ENCODE results near the gene POTEE.
"Not testable (repeated sequence)": the region's sequence is repeated elsewhere in the genome, so short reads cannot be mapped to it uniquely, and the experiment has no call there.

Gene POTEE

GRCh38 chr2:131209030-131209772 lies at the start of gene POTEE:
Gene POTEE (plus strand): TSS chr2:131209536. CDS start chr2:131218403, 8,867 bp downstream.
- DNase-seq (ENCODE audit: low spot score) = not testable (repeated sequence)

DNA sequence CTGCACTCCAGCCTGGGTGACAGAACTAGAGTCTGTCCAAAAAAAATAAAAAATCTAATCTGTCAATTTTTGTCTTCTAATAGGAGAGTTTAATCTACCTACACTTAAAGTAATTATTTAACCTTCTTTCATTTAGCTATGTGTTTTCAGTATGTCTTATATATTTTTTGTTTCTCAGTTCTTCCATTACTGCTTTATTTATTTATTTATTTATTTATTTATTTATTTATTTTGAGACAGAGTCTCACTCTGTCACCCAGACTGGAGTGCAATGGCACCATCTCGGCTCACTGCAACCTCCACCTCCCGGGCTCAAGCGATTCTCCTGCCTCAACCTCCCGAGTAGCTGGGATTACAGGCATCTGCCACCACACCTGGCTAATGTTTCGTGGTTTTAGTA lies 43.8 kb upstream of the POTEE start:
- not testable (repeated sequence) for DNase-seq (ENCODE audit: low spot score)

- DNase-seq (ENCODE audit: low spot score) = no peak
These were observed 40.8 kb upstream of the POTEE start for GRCh38 chr2:131168538-131168937.

- DNase-seq (ENCODE audit: low spot score) = not testable (repeated sequence)
These were observed 31.3 kb upstream of the POTEE start for GRCh38 chr2:131178050-131178449.

DNA sequence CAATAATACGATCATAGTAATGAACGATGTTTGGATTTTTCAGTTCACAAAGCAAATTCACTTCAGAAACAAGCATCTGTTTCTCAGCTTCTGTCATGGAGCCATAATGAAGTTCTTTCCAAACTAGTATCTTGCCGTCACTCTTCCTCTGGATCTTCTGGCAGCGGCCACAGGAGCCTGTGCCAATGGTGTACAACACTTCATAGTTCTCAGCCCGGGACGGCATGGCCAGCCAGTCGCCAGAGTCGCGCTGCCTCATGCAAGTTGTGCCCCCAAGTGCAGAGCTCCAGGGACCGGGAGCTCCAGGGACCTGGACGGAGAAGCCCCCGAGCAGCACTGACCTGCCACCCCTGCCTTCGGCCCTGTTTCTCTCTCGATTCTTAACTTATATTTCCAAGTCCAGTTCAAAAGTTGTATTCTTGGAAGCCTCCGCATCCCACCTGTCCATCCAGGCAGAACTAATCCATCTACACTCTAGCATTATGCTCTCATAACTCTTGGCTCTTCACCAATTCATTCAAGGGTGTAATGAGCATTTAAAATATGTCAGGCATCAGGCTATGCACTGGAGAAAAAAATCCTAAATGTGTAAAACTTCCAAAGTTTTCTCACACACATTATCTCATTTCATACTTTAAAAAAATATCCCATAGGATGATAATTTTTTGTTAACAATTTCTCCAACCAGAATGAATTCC lies 30.5 kb upstream of the POTEE start:
- DNase-seq (ENCODE audit: low spot score) = not testable (repeated sequence)

GRCh38 chr2:131181451-131181850 lies 27.9 kb upstream of the POTEE start:
- DNase-seq (ENCODE audit: low spot score) = not testable (repeated sequence)

DNA sequence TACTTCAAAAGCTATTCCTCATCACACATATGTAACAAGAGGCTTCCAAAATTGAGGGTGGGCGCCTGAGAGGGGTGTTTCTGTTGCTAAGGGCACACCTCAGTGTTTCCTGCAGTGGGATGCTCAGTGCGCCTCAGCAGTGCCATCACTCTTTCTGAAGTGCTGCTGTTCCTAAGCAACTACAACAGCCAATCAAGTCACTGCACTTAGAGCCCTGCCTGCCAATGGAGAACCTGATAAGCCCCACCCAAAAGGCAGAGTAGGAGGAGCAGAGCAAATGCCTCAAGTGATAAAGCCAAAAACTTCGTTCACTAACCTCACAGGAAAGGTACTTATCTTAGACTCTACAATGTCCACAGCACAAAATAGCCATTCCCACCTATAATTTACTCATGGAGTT lies 15.9 kb upstream of the POTEE start:
- not testable (repeated sequence) for DNase-seq (ENCODE audit: low spot score)

DNA sequence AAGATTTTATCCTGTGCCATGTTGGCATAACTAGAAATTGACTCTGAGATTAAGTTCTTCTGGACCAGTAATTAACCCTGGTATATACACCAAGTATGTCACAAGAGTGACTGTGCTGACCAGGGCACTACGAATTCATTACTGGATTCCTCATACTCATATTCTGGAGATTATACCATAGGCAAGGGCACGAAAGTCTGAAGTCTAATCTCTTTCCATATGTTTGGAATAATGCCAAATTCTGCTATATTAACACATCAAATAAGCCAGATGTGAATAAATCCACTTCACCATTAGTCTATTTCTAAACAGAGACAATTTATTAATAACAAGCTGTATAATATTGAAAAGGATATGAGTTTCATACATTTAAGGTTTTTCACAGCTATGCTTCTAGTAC lies 13.2 kb upstream of the POTEE start:
- not testable (repeated sequence) for DNase-seq (ENCODE audit: low spot score)

GRCh38 chr2:131201098-131201497 lies 8.2 kb upstream of the POTEE start:
- no peak for DNase-seq (ENCODE audit: low spot score)

- not testable (repeated sequence) for DNase-seq (ENCODE audit: low spot score)
These were observed 1.5 kb upstream of the POTEE start for GRCh38 chr2:131207839-131208238.

GRCh38 chr2:131209773-131210104 lies 403 bp downstream of the POTEE start:
- not testable (repeated sequence) for DNase-seq (ENCODE audit: low spot score)

- not testable (repeated sequence) for DNase-seq (ENCODE audit: low spot score)
These were observed 1.3 kb downstream of the POTEE start for GRCh38 chr2:131210434-131211211.

GRCh38 chr2:131217238-131217986 lies 8.1 kb downstream of the POTEE start:
- not testable (repeated sequence) for DNase-seq (ENCODE audit: low spot score)

- not testable (repeated sequence) for DNase-seq (ENCODE audit: low spot score)
These were observed 26.5 kb downstream of the POTEE start for GRCh38 chr2:131235543-131236449.

All from kidney tubule cell (primary cell).